ENCODE results near the gene DDX20. TPM values are rescaled to one million over a fixed set of nuclear protein-coding genes. Genes with fewer than 3 reads are reported as not detected.

Gene DDX20
- total RNA-seq, 1 experiment from 2014 or later = 8.4 TPM

DNA sequence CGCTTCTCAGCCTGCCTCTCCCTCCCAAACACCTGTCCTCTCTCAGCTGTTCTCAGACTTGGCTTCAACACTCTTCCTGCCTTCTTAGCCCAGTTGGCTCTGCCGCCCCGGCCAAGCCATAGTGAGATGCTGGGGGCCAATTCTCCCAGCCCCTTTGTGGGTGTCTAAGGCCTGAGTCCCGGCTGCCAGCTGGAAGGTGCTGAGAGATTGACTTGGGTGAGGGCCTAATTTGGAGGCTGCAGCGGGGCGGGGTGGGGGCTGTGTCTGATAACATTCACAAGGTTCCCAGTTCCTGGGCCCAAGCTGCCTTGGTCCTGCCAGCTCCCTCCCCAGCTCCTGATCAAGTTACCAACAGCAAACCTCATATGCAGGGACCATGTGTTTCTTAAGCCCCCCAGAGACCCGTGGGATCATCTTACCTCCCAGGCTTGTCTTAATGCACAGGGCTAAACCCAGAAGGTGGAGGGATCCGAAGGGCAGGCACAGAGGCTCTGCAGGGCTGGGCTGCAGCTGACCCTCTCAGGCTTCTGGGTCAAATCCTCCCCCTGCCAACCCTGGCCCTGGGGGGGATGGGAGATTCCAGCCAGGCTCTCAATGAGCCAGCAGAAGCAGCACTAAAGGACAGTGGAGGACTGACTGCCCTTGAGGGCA, 26.3 kb upstream of the DDX20 start:
- H3K4me3 ChIP-seq = no peak overlapping the region
- H3K9me2 ChIP-seq (ENCODE audit: insufficient read depth) = no peaks in the 10 kb centered on the region
- H2AFZ ChIP-seq = no peak overlapping the region
- no peak overlapping the region for H3K27ac ChIP-seq
- intact Hi-C loops (cut with micrococcal nuclease; ENCODE audit: unreplicated experiment) = no loop called here
- BruUV-seq (replicated peaks) = no TSS peak
- no peaks in the 10 kb centered on the region for H3F3A ChIP-seq (ENCODE audit: insufficient read depth, low read depth)
- DNase-seq = no peak
- ChIA-PET POLR2A (ENCODE audit: unreplicated experiment) (no interaction called here), CTCF (no interaction called here)
- no peaks in the 10 kb centered on the region for H3K27me3 ChIP-seq (ENCODE audit: insufficient read depth, low read depth)
- no peak overlapping the region for H3K4me2 ChIP-seq
- no peaks in the 10 kb centered on the region for H3K36me3 ChIP-seq (ENCODE audit: low read depth)
- H3K79me2 ChIP-seq (ENCODE audit: low read depth) = no peaks in the 10 kb centered on the region
- no peak for TF ChIP-seq EZH2 (IDR thresholded peaks at IDR 0.05; ENCODE audit: low read depth)
- TF ChIP-seq, protein P1, sequence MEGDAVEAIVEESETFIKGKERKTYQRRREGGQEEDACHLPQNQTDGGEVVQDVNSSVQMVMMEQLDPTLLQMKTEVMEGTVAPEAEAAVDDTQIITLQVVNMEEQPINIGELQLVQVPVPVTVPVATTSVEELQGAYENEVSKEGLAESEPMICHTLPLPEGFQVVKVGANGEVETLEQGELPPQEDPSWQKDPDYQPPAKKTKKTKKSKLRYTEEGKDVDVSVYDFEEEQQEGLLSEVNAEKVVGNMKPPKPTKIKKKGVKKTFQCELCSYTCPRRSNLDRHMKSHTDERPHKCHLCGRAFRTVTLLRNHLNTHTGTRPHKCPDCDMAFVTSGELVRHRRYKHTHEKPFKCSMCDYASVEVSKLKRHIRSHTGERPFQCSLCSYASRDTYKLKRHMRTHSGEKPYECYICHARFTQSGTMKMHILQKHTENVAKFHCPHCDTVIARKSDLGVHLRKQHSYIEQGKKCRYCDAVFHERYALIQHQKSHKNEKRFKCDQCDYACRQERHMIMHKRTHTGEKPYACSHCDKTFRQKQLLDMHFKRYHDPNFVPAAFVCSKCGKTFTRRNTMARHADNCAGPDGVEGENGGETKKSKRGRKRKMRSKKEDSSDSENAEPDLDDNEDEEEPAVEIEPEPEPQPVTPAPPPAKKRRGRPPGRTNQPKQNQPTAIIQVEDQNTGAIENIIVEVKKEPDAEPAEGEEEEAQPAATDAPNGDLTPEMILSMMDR (conservative IDR thresholded peaks at IDR 0.05) = no peak
- no peaks in the 10 kb centered on the region for H3K9me3 ChIP-seq (ENCODE audit: insufficient read depth, low read depth)
- H3K4me1 ChIP-seq (replicated peaks; ENCODE audit: insufficient read depth) = no peaks in the 10 kb centered on the region
- H4K20me1 ChIP-seq (ENCODE audit: insufficient read depth) = no peaks in the 10 kb centered on the region

GRCh38 chr1:111729946-111730681, 25.6 kb upstream of the DDX20 start:
- Histone ChIP-seq H3K9me3 (ENCODE audit: insufficient read depth, low read depth) (no peaks in the 10 kb centered on the region), H3K4me1 (replicated peaks; ENCODE audit: insufficient read depth) (no peaks in the 10 kb centered on the region), H3K4me3 (no peak overlapping the region), H2AFZ (no peak overlapping the region), H3K36me3 (ENCODE audit: low read depth) (no peaks in the 10 kb centered on the region), H3K4me2 (no peak overlapping the region), H3K27me3 (ENCODE audit: insufficient read depth, low read depth) (no peaks in the 10 kb centered on the region), H4K20me1 (ENCODE audit: insufficient read depth) (no peaks in the 10 kb centered on the region), H3K79me2 (ENCODE audit: low read depth) (no peaks in the 10 kb centered on the region), H3K9me2 (ENCODE audit: insufficient read depth) (no peaks in the 10 kb centered on the region), H3F3A (ENCODE audit: insufficient read depth, low read depth) (no peaks in the 10 kb centered on the region), H3K27ac (no peak overlapping the region)
- TF ChIP-seq EZH2 (IDR thresholded peaks at IDR 0.05; ENCODE audit: low read depth) = no peak
- TF ChIP-seq, protein P1 (conservative IDR thresholded peaks at IDR 0.05) = no peak
- no TSS peak for BruUV-seq (replicated peaks)
- ChIA-PET POLR2A (ENCODE audit: unreplicated experiment) (no interaction called here), CTCF (no interaction called here)
- no peak for DNase-seq
- intact Hi-C loops (cut with micrococcal nuclease; ENCODE audit: unreplicated experiment) = no loop called here

DNA sequence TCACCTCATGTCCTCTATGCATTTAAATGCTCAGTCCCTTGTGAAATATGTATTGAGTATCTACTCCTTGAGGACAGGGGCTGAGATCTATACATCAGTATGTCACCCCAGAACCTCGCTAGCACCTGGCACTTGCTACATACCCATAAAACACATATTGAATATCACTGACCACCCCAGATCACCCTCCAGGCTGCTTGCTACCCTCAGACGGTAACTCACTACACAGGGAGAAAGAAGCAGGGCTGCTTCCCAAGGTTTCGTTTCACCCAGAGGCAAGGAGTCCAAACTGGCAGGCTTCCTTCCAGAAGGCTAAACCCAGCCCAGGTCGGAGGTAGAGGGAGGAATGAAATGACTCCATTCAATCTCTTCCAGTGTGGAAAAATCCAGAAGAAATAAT, 25.0 kb upstream of the DDX20 start:
- intact Hi-C loops (cut with micrococcal nuclease; ENCODE audit: unreplicated experiment) = no loop called here
- CTCF ChIA-PET = no interaction called here
- POLR2A ChIA-PET (ENCODE audit: unreplicated experiment) = no interaction called here

More for the DNA sequence above, 25.0 kb upstream of the DDX20 start:
- TF ChIP-seq, protein P1 (conservative IDR thresholded peaks at IDR 0.05) = no peak
- TF ChIP-seq EZH2 (IDR thresholded peaks at IDR 0.05; ENCODE audit: low read depth) = no peak
- no peaks in the 10 kb centered on the region for H3K36me3 ChIP-seq (ENCODE audit: low read depth)
- H3K9me2 ChIP-seq (ENCODE audit: insufficient read depth) = no peaks in the 10 kb centered on the region
- DNase-seq = no peak
- H3K79me2 ChIP-seq (ENCODE audit: low read depth) = no peaks in the 10 kb centered on the region
- H3K4me2 ChIP-seq = no peak overlapping the region
- H2AFZ ChIP-seq = no peak overlapping the region
- H3K4me1 ChIP-seq (replicated peaks; ENCODE audit: insufficient read depth) = no peaks in the 10 kb centered on the region
- no peaks in the 10 kb centered on the region for H3F3A ChIP-seq (ENCODE audit: insufficient read depth, low read depth)
- H3K9me3 ChIP-seq (ENCODE audit: insufficient read depth, low read depth) = no peaks in the 10 kb centered on the region
- H3K4me3 ChIP-seq = no peak overlapping the region
- H4K20me1 ChIP-seq (ENCODE audit: insufficient read depth) = no peaks in the 10 kb centered on the region
- no peak overlapping the region for H3K27ac ChIP-seq
- no TSS peak for BruUV-seq (replicated peaks)
- H3K27me3 ChIP-seq (ENCODE audit: insufficient read depth, low read depth) = no peaks in the 10 kb centered on the region

All from PC-9 (cell line).